ENCODE measurements around the gene C1orf167. TPM values are rescaled to one million over a fixed set of nuclear protein-coding genes. Genes with fewer than 3 reads are reported as not detected.

The C1orf167 gene
- total and polyA plus RNA-seq, 2 of the 13 experiments (the other 11 are each of a cell fraction or from before 2014, with no cell fraction given), result not detected

DNA sequence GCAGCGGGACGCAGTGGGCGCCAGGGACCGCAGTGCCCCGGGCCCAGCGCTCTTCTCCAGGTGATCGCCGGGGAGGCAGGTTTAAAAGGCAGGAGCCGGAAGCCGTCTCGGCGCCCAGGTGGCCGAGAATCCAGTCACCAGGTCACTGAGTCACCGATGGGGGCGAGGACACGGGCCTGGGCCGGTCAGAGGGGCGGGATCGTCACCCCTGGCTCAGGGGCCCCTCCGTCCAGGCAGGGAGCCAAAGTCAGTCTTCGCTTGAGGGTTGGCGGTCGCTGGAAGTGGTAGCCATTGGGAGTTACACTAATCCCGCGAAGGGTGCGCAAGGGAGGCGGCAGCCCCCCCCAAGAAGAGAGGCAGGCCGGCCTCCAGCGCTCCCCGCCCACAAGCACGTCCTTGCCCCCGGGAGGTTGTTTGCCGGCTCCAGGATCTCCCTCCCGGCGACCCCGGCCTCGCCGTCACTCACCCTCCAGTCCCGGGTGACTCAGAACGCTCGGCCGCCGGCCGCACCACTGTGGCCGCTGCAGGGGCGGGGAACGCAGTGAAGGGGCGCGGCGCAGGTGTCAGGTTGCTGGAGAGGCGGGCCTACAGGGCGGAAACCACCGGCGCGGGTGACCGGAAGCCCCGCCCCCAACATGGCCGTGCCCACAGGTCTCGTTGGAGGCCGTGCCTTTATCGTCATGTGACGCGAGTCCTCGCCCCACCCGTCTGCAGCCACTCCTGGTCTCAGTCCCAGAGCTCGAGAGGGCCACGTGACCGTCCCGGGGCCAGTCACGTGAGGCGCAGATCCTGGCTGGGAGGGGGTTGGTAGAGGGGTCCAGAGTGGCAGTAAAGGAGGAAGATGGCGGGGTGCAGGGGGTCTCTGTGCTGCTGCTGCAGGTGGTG, 43.7 kb downstream of the C1orf167 start, which contains the start of the genes CLCN6 and MTHFR (continued):
- TF ChIP-seq, protein P1, sequence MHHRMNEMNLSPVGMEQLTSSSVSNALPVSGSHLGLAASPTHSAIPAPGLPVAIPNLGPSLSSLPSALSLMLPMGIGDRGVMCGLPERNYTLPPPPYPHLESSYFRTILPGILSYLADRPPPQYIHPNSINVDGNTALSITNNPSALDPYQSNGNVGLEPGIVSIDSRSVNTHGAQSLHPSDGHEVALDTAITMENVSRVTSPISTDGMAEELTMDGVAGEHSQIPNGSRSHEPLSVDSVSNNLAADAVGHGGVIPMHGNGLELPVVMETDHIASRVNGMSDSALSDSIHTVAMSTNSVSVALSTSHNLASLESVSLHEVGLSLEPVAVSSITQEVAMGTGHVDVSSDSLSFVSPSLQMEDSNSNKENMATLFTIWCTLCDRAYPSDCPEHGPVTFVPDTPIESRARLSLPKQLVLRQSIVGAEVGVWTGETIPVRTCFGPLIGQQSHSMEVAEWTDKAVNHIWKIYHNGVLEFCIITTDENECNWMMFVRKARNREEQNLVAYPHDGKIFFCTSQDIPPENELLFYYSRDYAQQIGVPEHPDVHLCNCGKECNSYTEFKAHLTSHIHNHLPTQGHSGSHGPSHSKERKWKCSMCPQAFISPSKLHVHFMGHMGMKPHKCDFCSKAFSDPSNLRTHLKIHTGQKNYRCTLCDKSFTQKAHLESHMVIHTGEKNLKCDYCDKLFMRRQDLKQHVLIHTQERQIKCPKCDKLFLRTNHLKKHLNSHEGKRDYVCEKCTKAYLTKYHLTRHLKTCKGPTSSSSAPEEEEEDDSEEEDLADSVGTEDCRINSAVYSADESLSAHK (CRISPR knock-in tag; IDR thresholded peaks at IDR 0.05; ENCODE audit: borderline replicate concordance), result no peak
- peak; percentile 92; the same call in 1 of the 2 replicates for TF ChIP-seq ZNF234 (CRISPR knock-in tag; conservative IDR thresholded peaks at IDR 0.05)
- TF ChIP-seq ZNF557 (CRISPR knock-in tag; IDR thresholded peaks at IDR 0.05), result peak; percentile 71; the same call in 1 of the 2 replicates
- TF ChIP-seq PHF21A (CRISPR knock-in tag; IDR thresholded peaks at IDR 0.05), result peak; percentile 54; the same call in 1 of the 2 replicates
- TF ChIP-seq TSC22D2 (CRISPR knock-in tag; IDR thresholded peaks at IDR 0.05; ENCODE audit: borderline replicate concordance), result peak; percentile 46; the same call in 1 of the 2 replicates
- peak; percentile 37; the same call in 1 of the 2 replicates for TF ChIP-seq RXRB (CRISPR knock-in tag; IDR thresholded peaks at IDR 0.05; ENCODE audit: borderline replicate concordance)
- TF ChIP-seq ZNF567 (CRISPR knock-in tag; IDR thresholded peaks at IDR 0.05; ENCODE audit: borderline replicate concordance), result peak; percentile 91; the same call in 1 of the 2 replicates
- TF ChIP-seq ZNF747 (CRISPR knock-in tag; IDR thresholded peaks at IDR 0.05; ENCODE audit: borderline replicate concordance), result peak; percentile 75; the same call in 1 of the 2 replicates
- TF ChIP-seq, protein P2, sequence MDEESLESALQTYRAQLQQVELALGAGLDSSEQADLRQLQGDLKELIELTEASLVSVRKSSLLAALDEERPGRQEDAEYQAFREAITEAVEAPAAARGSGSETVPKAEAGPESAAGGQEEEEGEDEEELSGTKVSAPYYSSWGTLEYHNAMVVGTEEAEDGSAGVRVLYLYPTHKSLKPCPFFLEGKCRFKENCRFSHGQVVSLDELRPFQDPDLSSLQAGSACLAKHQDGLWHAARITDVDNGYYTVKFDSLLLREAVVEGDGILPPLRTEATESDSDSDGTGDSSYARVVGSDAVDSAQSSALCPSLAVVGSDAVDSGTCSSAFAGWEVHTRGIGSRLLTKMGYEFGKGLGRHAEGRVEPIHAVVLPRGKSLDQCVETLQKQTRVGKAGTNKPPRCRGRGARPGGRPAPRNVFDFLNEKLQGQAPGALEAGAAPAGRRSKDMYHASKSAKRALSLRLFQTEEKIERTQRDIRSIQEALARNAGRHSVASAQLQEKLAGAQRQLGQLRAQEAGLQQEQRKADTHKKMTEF (CRISPR knock-in tag; IDR thresholded peaks at IDR 0.05), result peak; percentile 87
- TF ChIP-seq SIN3A (IDR thresholded peaks at IDR 0.05; ENCODE audit: borderline replicate concordance, low read depth, low read length), result peak; percentile 83
- TF ChIP-seq ARID2 (CRISPR knock-in tag; IDR thresholded peaks at IDR 0.05; ENCODE audit: borderline replicate concordance), result no peak
- TF ChIP-seq SMAD3 (CRISPR knock-in tag; IDR thresholded peaks at IDR 0.05), result peak; percentile 68; the same call in 1 of the 2 replicates
- TF ChIP-seq ZNF10 (CRISPR knock-in tag; IDR thresholded peaks at IDR 0.05; ENCODE audit: borderline replicate concordance, low read depth), result no peak
- TF ChIP-seq, protein P3, sequence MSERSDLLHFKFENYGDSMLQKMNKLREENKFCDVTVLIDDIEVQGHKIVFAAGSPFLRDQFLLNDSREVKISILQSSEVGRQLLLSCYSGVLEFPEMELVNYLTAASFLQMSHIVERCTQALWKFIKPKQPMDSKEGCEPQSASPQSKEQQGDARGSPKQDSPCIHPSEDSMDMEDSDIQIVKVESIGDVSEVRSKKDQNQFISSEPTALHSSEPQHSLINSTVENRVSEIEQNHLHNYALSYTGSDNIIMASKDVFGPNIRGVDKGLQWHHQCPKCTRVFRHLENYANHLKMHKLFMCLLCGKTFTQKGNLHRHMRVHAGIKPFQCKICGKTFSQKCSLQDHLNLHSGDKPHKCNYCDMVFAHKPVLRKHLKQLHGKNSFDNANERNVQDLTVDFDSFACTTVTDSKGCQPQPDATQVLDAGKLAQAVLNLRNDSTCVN (CRISPR knock-in tag; IDR thresholded peaks at IDR 0.05; ENCODE audit: borderline replicate concordance), result peak; percentile 13; the same call in 1 of the 2 replicates
- TF ChIP-seq, protein P4, sequence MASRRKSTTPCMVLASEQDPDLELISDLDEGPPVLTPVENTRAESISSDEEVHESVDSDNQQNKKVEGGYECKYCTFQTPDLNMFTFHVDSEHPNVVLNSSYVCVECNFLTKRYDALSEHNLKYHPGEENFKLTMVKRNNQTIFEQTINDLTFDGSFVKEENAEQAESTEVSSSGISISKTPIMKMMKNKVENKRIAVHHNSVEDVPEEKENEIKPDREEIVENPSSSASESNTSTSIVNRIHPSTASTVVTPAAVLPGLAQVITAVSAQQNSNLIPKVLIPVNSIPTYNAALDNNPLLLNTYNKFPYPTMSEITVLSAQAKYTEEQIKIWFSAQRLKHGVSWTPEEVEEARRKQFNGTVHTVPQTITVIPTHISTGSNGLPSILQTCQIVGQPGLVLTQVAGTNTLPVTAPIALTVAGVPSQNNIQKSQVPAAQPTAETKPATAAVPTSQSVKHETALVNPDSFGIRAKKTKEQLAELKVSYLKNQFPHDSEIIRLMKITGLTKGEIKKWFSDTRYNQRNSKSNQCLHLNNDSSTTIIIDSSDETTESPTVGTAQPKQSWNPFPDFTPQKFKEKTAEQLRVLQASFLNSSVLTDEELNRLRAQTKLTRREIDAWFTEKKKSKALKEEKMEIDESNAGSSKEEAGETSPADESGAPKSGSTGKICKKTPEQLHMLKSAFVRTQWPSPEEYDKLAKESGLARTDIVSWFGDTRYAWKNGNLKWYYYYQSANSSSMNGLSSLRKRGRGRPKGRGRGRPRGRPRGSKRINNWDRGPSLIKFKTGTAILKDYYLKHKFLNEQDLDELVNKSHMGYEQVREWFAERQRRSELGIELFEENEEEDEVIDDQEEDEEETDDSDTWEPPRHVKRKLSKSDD (CRISPR knock-in tag; IDR thresholded peaks at IDR 0.05; ENCODE audit: low read depth), result no peak; the same call in none of the 2 replicates
- TF ChIP-seq ZNF629 (CRISPR knock-in tag; conservative IDR thresholded peaks at IDR 0.05), result 0 out of 2 replicates have a peak, but pooled peaks have one; percentile 8
- TF ChIP-seq SCMH1 (CRISPR knock-in tag; IDR thresholded peaks at IDR 0.05; ENCODE audit: borderline replicate concordance), result no peak
- peak; percentile 73; the same call in 1 of the 2 replicates for TF ChIP-seq ZFP90 (CRISPR knock-in tag; IDR thresholded peaks at IDR 0.05; ENCODE audit: borderline replicate concordance)
- TF ChIP-seq SALL2 (CRISPR knock-in tag; IDR thresholded peaks at IDR 0.05), result peak; percentile 79
- TF ChIP-seq TMF1 (CRISPR knock-in tag; IDR thresholded peaks at IDR 0.05; ENCODE audit: low read depth), result no peak

Measured in HepG2 (cell line).